Measurements from ENCODE around the gene IQGAP1. TPM values are rescaled to one million over a fixed set of nuclear protein-coding genes. Genes with fewer than 3 reads are reported as not detected.
A peak's percentile ranks its signal among the peaks of the same experiment; 100 is the strongest.
"Not testable (repeated sequence)": the region's sequence is repeated elsewhere in the genome, so short reads cannot be mapped to it uniquely, and the experiment has no call there.

The IQGAP1 gene
- total RNA-seq, 1 donor from 2014 or later = 80.4 TPM

DNA sequence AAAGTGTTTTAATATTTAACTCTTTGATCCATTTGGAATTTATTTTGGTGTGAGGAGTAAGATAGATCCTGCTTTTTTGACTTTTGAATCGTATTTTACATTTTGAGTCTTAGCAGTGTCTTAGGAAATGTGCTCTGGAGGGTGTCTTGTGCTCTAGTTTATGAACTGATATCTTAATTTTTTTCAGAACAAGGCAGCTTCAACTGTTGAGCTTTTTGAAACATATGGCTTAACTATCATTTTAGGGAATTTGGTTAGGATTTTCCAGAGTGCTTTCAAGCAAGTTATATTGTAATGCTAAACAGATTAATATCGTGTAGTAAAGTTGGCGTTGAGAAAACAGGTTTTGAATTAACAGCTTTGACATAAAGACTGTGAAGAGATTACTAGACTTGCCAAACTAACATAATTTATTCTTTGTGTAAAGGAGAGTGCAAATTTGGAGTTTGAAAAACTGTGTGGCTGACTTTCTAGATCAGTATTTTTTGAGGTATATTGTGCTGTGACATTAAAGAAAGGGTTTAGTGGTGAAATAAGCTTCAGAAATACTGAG is 17.1 kb downstream of the IQGAP1 start:
- peaks cover 39% of the 10 kb centered on the region for H3K4me1 Mint-ChIP-seq (ENCODE audit: unreplicated experiment)
- no peak overlapping the region for H3K4me3 Mint-ChIP-seq
- TF ChIP-seq, protein P1, sequence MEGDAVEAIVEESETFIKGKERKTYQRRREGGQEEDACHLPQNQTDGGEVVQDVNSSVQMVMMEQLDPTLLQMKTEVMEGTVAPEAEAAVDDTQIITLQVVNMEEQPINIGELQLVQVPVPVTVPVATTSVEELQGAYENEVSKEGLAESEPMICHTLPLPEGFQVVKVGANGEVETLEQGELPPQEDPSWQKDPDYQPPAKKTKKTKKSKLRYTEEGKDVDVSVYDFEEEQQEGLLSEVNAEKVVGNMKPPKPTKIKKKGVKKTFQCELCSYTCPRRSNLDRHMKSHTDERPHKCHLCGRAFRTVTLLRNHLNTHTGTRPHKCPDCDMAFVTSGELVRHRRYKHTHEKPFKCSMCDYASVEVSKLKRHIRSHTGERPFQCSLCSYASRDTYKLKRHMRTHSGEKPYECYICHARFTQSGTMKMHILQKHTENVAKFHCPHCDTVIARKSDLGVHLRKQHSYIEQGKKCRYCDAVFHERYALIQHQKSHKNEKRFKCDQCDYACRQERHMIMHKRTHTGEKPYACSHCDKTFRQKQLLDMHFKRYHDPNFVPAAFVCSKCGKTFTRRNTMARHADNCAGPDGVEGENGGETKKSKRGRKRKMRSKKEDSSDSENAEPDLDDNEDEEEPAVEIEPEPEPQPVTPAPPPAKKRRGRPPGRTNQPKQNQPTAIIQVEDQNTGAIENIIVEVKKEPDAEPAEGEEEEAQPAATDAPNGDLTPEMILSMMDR (conservative IDR thresholded peaks at IDR 0.05) = no peak
- H3K9me3 Mint-ChIP-seq = peaks cover 4% of the 10 kb centered on the region
- peak overlapping the region; percentile 3 for H3K27ac Mint-ChIP-seq
- no peaks in the 10 kb centered on the region for H3K27me3 Mint-ChIP-seq
- DNase-seq (ENCODE audit: extremely low spot score, unreplicated experiment) = no peak
- H3K36me3 Mint-ChIP-seq = peaks cover 11% of the 10 kb centered on the region

DNA sequence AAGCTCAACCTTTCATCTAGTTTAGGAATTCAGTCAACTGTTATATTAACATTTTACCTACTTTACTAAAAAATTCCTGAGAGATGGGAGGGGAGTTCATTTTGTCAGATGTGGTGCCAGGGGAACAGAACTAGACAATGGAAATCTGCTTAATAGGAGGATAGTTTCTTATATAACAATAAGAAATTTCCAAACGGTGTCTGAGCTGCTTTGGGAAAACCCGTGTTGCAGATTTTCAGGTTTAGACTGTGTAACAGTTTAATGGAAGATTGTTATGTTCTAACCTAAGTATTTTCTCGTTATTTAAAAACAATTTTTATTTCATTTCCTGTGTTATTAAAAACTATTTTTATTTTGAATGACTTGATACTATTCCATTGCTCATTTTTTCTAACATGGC is 19.3 kb downstream of the IQGAP1 start:
- Mint-ChIP-seq H3K27ac (no peak overlapping the region), H3K27me3 (no peaks in the 10 kb centered on the region), H3K4me1 (ENCODE audit: unreplicated experiment) (peaks cover 19% of the 10 kb centered on the region), H3K36me3 (peaks cover 16% of the 10 kb centered on the region), H3K4me3 (no peak overlapping the region), H3K9me3 (peaks cover 4% of the 10 kb centered on the region)
- DNase-seq (ENCODE audit: extremely low spot score, unreplicated experiment) = no peak
- TF ChIP-seq, protein P1 (conservative IDR thresholded peaks at IDR 0.05) = no peak

DNA sequence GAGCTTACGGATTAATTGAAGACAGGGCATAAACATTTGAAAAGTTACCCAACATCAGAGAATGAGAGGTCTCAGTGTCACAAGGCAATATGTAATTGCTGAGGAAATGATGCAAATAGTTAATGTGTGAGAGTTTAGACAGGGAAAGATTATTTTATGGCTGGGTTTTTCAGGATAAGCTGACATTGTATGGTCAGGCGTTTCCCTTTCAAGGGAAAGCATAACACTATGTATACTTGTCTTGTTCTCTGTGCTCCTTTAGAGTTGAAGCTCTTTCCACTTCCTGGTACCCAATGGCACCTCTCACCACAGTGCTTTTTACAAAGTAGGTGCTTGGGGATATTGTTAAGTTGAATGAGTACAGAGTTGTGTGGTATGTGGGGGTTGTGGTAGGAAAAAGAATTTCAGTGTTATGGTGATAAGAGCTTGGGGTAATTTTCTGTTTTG is 19.9 kb downstream of the IQGAP1 start:
- H3K36me3 Mint-ChIP-seq = peaks cover 16% of the 10 kb centered on the region
- no peaks in the 10 kb centered on the region for H3K27me3 Mint-ChIP-seq
- H3K4me1 Mint-ChIP-seq (ENCODE audit: unreplicated experiment) = peaks cover 19% of the 10 kb centered on the region
- H3K4me3 Mint-ChIP-seq = no peak overlapping the region
- TF ChIP-seq, protein P1 (conservative IDR thresholded peaks at IDR 0.05) = no peak
- DNase-seq (ENCODE audit: extremely low spot score, unreplicated experiment) = no peak
- peaks cover 4% of the 10 kb centered on the region for H3K9me3 Mint-ChIP-seq
- peak overlapping the region; percentile 10 for H3K27ac Mint-ChIP-seq

DNA sequence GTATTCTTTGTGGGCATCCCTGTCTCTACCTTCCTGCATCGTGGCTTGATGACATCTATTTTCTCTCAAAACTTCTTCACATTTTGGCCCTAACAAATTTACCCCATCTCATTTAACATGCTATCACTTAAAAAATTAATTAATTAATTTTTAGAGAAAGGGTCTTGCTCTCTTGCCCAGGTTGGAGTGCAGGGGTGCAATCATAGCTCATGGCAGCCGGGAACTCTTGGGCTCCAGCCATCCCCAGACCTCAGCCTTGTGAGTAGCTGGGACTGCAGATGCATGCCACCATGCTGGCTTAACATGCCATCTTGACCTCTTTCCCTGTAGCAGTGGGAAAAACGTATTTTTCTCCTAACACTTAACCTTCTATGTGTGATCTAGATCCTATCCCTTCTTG is 20.6 kb downstream of the IQGAP1 start:
- TF ChIP-seq, protein P1 (conservative IDR thresholded peaks at IDR 0.05) = no peak
- H3K27me3 Mint-ChIP-seq = no peaks in the 10 kb centered on the region
- no peak for DNase-seq (ENCODE audit: extremely low spot score, unreplicated experiment)
- H3K36me3 Mint-ChIP-seq = peaks cover 16% of the 10 kb centered on the region
- H3K9me3 Mint-ChIP-seq = peaks cover 4% of the 10 kb centered on the region
- peaks cover 25% of the 10 kb centered on the region for H3K4me1 Mint-ChIP-seq (ENCODE audit: unreplicated experiment)
- H3K27ac Mint-ChIP-seq = no peak overlapping the region
- H3K4me3 Mint-ChIP-seq = no peak overlapping the region

DNA sequence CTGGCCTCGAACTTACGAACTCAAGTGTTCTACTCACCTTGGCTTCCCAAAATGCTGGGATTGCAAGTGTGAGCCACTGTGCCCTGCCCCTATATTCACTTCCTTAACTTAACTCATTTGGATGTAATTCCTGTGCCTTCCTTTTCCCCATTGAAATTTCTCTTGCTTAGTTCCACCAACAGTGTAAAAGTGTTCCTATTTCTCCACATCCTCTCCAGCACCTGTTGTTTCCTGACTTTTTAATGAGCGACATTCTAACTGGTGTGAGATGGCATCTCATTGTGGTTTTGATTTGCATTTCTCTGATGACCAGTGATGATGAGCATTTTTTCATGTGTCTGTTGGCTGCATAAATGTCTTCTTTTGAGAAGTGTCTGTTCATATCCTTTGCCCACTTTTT is 21.5 kb downstream of the IQGAP1 start:
- H3K4me1 Mint-ChIP-seq (ENCODE audit: unreplicated experiment) = peaks cover 28% of the 10 kb centered on the region
- not testable (repeated sequence) for H3K9me3 Mint-ChIP-seq; H3K27ac Mint-ChIP-seq; DNase-seq (ENCODE audit: extremely low spot score, unreplicated experiment); H3K27me3 Mint-ChIP-seq; H3K4me3 Mint-ChIP-seq
- H3K36me3 Mint-ChIP-seq = peaks cover 16% of the 10 kb centered on the region

DNA sequence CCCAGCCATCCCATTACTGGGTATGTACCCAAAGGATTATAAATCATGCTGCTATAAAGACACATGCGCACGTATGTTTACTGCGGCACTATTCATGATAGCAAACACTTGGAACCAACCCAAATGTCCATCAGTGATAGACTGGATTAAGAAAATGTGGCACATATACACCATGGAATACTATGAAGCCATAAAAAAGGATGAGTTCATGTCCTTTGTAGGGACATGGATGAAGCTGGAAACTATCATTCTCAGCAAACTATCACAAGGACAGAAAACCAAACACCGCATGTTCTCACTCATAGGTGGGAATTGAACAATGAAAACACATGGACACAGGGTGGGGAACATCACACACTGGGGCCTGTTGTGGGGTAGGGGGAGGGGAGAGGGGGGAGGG is 22.3 kb downstream of the IQGAP1 start:
- H3K27ac Mint-ChIP-seq; H3K27me3 Mint-ChIP-seq; H3K4me3 Mint-ChIP-seq; H3K9me3 Mint-ChIP-seq; DNase-seq (ENCODE audit: extremely low spot score, unreplicated experiment): not testable (repeated sequence)
- Mint-ChIP-seq H3K36me3 (peaks cover 16% of the 10 kb centered on the region), H3K4me1 (ENCODE audit: unreplicated experiment) (peaks cover 25% of the 10 kb centered on the region)

DNA sequence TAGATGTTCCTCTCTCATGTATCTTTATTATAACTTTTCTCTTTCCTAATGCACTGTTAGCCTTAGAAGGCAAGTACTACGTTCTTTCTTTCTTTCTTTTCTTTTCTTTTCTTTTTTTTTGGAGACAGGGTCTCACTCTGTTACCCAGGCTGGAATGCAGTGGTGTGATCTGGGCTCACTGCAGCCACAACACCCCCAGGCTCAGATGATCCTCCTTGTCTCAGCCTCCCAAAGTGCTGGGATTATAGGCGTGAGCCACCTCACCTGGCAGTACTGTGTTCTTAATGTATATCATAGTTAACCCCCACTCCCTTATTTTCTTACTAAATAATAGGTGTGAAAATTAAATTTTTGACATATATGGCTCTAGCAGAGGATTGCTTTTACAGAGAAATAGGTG is 23.1 kb downstream of the IQGAP1 start:
- peaks cover 8% of the 10 kb centered on the region for H3K9me3 Mint-ChIP-seq
- no peaks in the 10 kb centered on the region for H3K27me3 Mint-ChIP-seq
- TF ChIP-seq, protein P1 (conservative IDR thresholded peaks at IDR 0.05) = no peak
- H3K27ac Mint-ChIP-seq = peak overlapping the region; percentile 99
- no peak overlapping the region for H3K4me3 Mint-ChIP-seq
- H3K4me1 Mint-ChIP-seq (ENCODE audit: unreplicated experiment) = peaks cover 25% of the 10 kb centered on the region
- H3K36me3 Mint-ChIP-seq = peaks cover 16% of the 10 kb centered on the region
- no peak for DNase-seq (ENCODE audit: extremely low spot score, unreplicated experiment)

All from type B pancreatic cell (in vitro differentiated cells).